Tongue (tissue), 2 donors: ENCODE data around the gene CETN1. TPM values are rescaled to one million over a fixed set of nuclear protein-coding genes. Genes with fewer than 3 reads are reported as not detected.

Experiments used
- DNase-seq: peaks from one replicate; pipeline ENCODE4 v3.0.0-alpha.2; 2015
- total RNA-seq: library from RNA; depleted of rRNA; stranded (reverse); fragments of >200 nt; gene quantifications from one replicate; pipeline ENCODE4 v1.2.3, GENCODE V29; 2014

The CETN1 gene
- total RNA-seq, 1 donor from 2014 or later = not detected

- DNase-seq = peak; percentile 89
Measured at GRCh38 chr18:577643-578375, 2.4 kb upstream of the CETN1 start.

DNA sequence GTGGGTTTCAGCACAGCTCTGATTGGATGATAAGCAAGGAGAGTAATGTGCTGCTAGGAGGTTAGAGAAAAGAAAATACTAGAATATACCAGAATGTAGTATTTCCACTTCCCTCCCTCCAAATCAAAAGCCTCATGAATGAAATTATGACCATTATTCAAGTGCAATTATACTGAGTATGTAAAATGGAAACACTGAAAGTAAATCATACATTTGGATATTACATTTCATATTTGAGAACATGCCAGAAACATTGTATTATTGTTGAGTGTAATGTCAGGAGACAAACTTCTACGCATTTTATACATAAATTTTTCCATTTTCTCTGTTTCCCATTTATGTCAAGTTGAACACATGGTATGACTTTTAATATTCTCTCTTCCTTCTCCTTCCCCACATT lies 942 bp upstream of the CETN1 start:
- DNase-seq = peak; percentile 45

GRCh38 chr18:581096-581495 lies 916 bp downstream of the CETN1 start:
- no peak for DNase-seq

GRCh38 chr18:582465-582864 lies 2.3 kb downstream of the CETN1 start:
- DNase-seq = peak; percentile 63

DNA sequence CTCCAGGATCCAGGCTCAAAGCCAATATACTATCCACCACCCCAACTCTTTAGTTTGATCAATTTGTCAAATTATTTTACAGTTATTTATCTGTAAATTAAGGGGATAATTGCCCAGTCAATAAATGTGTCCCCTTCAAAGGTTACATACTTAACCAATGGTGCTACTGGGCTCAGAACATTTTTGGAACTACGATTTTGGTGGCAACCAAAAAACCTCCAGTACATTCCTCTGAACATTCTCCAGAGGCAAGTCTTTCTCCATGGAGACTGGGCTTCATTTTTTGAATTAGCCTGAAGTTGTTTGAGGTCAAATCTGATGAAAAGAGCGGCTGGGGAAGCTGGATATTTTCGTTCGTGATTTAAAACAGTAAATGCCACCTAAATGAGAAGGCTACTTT lies 14.9 kb downstream of the CETN1 start:
- no peak for DNase-seq

DNA sequence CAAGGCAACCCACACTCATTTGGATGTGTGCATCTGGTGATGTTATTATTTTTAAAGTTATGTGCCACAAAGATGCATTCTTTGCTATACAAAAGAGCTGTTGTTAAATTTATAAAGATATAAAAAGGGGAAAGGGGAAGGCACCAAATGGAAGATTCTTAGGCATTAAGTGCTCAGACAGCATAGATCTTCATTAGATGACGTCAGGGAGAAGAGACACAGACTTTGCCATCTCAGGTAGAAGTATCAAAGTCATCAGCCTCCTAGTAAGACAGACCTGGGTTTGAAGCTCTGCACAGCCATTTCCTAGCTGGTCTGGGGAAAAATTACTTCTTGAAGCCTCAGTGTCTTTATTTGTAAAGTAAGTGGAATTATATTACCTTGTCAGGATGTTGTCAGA lies 15.4 kb downstream of the CETN1 start:
- DNase-seq = no peak

DNA sequence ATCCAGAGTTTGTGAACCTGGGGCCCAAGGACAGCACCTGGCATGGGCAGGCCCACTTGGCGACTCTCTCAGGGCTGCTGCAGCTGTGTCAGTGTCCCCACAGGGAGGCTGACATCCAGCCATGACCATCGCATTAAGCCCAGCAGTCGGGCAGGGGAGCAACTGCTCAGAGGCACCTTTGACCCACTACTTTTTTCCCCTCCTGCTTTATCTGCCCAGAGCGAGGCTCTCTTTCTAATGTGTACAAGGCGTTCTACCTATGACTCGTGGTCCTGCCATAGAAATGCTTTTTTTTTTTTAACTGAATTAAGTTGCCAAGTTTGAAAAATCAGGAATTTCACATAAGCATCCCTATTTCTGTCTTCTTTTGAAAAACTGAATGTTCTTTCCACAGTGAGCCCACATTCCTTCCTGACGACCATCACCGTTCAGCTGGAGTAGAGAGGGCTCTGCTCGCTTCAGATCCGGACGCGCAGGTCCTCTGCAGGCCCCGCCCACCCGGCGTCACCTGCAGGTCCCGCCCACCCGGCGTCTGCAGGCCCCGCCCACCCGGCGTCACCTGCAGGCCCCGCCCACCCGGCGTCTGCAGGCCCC lies 16.2 kb downstream of the CETN1 start:
- DNase-seq = peak; percentile 60

DNA sequence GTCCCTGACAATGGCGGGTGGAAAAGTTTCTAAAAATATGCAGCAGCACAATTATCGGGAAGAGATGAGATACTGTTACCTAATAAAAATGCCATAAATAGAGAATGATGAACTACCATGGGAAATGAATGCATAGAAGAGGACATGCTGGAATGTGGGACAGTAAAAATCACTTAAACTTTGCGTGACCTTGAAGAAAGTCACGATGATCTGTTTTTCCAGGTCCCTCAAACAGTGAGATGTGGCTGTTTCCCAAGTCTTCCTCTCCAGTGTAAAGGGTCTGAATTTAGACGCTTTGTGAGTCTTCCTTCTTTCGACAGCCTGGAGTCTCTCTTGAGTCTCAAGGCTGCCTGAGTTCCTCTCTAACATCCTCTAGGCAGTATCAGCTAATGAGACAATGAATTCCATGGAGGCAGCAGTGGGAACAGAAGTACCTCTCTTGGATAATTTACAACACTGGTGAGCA lies 18.0 kb downstream of the CETN1 start:
- DNase-seq = no peak

DNA sequence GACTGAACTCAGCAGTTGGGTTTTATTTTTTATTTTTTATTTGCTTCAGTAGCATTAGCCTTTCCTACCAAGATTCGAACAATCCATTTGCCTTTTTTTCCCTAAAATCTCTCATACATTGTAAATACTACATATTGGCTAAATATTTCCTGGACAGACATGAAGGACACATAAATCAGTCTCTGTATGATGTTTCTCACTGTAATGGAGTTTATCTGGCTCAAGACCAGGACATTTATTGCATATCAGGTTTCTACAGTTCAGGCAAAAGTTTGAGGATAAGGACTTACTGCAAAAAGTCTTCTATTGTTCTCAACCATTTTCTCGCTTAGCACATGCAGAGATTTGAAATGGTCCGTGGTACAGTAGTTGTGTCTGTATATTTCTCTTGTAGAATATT lies 19.9 kb downstream of the CETN1 start:
- DNase-seq = peak; percentile 53

GRCh38 chr18:604771-605170 lies 24.6 kb downstream of the CETN1 start:
- no peak for DNase-seq

GRCh38 chr18:607930-608329 lies 27.8 kb downstream of the CETN1 start:
- DNase-seq = no peak

DNA sequence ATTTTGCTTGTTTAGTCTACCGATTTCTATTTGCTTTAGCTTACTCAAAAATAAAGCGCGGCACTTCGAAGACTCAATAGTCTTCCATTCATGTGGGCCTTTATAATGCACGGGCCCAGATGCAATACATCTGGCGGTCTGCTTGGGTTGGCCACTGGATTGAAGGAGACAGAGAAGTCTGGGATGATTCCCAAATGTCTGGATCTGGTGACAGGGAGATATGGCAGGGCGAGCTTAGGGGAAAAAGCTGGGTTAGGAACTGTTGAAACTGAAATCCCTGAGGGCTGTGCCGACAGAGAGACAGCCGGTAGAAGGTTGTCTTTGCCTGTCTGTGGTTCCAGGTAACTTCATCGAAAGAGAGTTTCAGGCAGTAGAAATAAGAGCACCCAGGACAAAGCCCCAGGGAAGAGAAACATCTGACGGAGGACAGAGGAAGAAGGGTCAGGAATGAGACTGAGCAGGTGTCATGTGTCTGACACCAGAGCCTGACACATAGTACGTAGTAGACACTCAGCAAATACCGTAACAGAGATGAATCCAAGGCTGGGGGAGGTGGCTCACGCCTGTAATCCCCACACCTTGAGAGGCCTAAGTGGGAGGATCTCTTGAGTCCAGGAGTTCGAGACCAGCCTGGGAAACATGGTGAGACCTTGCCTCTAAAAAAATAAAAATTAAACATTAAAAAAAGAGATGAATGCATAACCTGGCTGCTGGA lies 30.2 kb downstream of the CETN1 start:
- no peak for DNase-seq

DNA sequence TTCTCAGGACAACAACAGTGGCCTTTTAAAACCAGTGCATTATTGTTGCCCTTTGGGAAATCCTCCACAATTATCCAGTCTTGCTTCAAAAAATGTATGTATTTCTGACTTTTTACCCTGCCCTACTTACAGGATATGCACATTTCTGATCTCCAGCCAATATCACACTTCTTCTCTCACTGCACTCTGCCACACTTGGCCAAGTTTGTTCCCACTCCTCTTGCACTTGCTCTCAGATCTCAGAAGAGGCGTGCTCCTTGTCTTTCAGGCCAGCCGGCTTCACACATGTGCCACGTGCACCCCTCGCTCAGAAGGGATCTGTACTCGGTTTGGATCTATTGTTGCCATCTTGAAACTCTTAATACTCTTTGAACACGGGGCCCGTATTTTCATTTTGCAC lies 32.0 kb downstream of the CETN1 start:
- no peak for DNase-seq

GRCh38 chr18:614193-614592 lies 34.0 kb downstream of the CETN1 start:
- no peak for DNase-seq

GRCh38 chr18:615092-615521 lies 34.9 kb downstream of the CETN1 start:
- DNase-seq = no peak

- DNase-seq = no peak
Measured at GRCh38 chr18:615773-616172, 35.6 kb downstream of the CETN1 start.

GRCh38 chr18:616380-616995 lies 36.3 kb downstream of the CETN1 start:
- peak; percentile 77 for DNase-seq

GRCh38 chr18:617970-618504 lies 37.9 kb downstream of the CETN1 start:
- no peak for DNase-seq

DNA sequence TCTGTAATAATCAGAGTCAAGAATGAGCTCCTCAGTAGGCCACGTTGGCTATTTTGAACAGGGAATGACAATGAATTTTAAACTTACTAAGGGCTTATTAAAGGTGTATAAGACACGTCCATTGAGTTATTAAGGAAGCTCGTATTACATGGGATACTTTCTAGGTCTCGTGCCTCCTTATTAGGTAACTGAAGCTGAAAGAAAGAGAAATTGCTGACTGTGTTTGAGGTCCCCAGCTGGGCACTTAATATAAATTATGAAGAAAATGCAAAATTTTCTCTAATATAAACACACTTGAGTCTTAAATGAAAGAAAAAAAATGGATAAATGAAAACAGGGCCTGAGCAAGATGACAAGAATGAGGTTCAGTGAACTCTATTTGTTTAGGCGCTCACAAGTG lies 38.4 kb downstream of the CETN1 start:
- no peak for DNase-seq

DNA sequence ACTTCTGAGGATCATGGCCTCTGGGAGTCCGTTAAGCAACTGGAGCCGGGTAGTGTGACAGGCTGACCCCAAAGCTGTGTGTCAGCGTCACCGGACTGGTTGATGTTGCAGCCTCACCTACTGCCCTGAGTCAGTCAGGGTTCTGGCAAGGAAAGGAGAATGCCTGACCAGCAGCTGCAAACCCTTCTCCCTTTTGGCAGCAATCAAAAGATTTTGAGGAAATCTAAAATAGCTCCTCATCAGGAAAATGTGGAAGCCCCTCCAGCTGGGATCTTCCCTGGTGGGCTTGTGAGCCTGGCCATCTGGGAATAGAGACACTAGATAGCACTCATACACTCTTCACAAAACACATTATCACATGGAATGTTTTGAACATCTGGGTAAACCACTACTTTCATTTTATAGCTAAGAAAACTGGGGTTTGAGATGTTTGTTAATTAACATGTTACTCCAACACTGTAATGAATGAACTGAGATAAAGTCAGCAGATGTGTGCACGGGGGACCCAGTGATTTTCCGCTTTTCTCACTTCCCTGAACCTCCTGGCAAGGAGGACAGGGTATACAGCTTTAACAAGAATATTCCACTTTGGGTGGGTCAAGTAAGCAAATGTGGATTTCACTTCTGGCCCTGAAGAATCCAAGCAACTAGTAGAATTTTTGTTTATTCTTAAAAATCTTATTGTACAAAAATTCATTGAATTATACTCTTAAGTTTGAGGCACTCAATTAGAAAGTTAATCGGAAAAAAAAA lies 41.3 kb downstream of the CETN1 start:
- DNase-seq = no peak

GRCh38 chr18:622289-622688 lies 42.1 kb downstream of the CETN1 start:
- DNase-seq = no peak
